GM12874 (cell line): Measurements from ENCODE around the gene CNR2.

Experiments
- TF ChIP-seq, protein P1 (sequence below): IDR thresholded peaks from 2 replicates; pipeline ENCODE4 v1.5.1; 2011; ENCODE audit warnings: low read depth, mild to moderate bottlenecking, control low read depth, low read length, moderate library complexity; ENCODE audit not compliant: insufficient read depth

CNR2 gene

DNA sequence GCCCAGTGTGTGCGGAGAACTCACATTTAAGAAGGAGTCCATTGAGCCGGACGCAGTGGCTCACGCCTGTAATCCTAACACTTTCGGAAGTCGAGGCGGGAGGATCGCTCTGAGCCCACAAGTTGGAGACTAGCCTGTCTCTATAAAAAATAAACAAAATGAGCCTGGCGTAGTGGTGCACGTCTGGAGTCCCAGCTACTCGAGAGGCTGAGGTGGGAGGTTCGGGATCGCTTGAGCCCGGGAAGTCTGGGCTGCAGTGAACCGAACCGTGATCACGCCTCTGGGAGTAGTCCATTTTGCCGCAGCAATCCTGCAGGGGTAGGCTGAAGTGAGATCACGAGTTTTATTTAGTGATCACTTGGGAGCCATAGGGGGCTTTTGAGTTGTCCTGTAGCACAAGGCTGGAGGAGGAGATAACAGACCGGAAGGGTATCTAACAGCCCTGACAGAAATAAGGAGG is 44.6 kb downstream of the CNR2 start:
- TF ChIP-seq, protein P1, sequence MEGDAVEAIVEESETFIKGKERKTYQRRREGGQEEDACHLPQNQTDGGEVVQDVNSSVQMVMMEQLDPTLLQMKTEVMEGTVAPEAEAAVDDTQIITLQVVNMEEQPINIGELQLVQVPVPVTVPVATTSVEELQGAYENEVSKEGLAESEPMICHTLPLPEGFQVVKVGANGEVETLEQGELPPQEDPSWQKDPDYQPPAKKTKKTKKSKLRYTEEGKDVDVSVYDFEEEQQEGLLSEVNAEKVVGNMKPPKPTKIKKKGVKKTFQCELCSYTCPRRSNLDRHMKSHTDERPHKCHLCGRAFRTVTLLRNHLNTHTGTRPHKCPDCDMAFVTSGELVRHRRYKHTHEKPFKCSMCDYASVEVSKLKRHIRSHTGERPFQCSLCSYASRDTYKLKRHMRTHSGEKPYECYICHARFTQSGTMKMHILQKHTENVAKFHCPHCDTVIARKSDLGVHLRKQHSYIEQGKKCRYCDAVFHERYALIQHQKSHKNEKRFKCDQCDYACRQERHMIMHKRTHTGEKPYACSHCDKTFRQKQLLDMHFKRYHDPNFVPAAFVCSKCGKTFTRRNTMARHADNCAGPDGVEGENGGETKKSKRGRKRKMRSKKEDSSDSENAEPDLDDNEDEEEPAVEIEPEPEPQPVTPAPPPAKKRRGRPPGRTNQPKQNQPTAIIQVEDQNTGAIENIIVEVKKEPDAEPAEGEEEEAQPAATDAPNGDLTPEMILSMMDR, result no peak

DNA sequence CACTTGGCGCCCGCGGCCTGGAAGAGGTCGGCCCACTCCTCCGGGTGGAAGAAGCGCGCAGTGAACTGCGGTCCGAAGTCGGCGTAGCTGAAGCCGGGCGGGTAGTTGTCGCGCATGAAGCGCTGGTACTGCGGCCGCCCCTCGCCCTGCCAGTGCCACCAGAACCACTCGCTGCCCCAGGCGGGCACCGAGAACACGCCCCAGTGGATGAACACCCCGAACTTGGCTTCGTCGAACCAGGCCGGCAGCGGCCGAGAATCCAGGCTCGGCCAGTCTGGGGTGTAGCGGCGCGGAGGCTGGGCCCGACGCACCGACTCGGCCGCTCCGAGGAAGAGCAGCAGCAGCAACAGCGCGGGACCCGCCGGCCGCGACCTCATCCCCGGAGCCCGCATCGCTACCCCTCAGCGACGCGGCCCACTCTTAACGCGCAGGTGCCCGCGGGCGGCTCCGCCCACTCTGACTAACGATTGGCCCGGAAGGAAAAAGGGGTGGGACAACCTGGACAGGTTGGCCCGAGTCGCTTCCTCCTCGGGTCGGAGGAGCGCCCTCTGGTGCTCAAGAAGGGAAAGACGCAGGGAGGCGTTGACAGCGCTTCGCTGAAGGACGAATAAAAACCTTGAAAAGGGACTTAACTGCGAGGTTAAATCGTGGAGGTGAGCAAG is 45.1 kb downstream of the CNR2 start, which contains the start of gene FUCA1:
FUCA1 (minus strand) TSS at position 396 of the 662 bp plus-strand sequence; CDS start at position 392, 4 bp downstream.
- TF ChIP-seq, protein P1, result peak; percentile 87

DNA sequence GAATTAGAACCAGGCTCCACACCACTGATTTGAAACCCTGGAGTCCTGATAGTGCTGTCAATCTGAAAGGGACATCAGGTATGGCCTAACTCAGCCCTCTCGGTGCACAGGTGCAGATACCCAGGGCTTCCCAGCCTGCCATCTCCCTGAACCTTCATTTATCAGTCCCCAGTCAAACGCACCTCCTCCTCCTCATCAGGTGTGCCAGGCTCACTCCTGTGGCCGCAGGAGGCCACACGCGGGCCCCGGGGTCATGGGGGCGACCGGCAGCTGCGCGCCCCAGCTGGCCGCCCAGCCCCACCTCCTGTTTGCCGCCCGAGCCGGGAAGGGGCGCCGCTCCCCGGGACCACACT is 45.6 kb downstream of the CNR2 start:
- TF ChIP-seq, protein P1, result no peak

DNA sequence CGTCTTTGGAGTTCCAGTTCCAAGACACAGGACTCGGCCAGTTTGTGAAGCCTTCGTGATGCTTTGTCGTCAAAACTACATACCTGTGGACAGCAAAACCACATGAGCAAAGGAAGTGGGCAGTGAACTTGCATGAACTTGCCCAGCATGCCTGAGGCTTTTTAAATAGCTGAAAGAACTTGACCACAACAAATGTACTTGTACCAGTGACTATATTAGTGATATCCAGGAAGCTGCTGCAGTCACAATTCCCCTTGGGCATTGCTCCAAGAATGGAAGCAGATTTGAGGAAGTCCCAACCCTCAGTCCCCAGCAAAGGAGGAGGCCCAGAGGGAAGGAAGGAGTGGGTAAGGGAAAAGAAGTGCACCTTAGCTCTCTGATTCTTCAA is 47.6 kb downstream of the CNR2 start:
- TF ChIP-seq, protein P1, result no peak

DNA sequence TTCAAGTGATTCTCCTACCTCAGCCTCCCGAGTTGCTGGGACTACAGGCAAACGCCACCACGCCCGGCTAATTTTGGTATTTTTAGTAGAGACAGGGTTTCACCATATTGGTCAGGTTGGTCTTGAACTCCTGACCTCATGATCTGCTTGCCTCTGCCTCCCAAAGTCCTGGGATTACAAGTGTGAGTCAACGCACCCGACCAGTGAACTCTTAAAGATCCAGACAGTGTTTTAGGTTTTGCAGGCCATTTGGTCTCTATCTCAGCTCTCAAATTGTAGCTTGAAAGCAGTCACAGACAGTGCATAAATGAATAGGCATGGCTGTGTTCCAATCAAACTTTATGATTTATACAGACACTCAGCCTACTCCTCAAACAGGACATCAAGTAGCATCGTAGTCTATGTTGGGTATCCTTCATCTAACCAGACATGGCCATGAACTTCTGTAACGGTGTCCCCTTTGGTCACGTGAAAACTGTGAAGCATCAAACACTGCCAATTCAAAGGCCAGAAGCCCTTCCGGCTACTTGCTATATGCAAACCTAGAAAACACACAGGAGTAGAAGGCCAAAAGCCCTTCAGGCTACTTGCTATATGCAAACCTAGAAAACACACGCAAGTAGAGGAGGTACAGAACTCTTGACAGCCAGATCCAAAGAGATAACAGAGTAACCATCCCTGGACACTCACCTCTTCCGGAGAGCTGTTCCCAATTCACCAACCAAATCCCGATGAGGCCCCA is 48.2 kb downstream of the CNR2 start:
- TF ChIP-seq, protein P1, result no peak

DNA sequence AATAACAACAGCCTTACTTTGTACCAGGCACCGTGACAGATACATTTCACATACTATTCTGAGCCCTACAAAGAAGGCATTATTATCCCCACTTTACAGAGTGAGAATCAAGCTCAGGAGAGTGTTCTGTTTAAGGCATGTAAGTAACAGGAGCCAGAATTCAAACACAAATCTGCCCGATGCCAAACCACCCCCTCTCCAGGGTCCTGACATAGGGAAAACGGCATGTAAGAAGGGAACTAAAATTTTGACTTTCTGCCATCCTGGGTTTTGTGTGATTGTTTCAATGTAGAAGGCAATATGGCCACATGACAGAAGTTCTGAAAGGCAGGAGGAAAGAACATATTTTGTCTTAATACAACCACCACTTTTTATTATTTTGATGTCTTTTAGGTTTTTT is 50.5 kb downstream of the CNR2 start:
- TF ChIP-seq, protein P1, result no peak

DNA sequence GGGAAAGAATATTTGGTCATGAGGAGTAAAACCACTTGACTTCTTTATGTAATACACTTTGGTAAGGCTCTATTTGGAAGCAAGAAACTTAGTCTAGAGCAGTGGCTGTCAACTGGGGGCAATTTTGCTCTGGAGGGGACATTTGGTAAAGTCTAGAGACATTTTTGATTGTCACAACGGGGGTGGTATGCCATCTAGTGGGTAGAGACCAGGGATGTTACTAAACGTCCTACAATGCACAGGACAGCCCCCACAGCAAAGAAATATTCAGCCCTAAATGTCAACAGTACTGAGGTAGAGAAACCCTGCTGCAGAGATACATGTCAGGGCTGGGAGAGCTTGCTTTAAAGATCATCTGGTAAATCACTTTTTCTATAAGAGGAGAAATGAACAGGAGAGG is 58.6 kb downstream of the CNR2 start:
- TF ChIP-seq, protein P1, result no peak
